GM19025 (cell line): Measurements from ENCODE around the gene NSUN6.

ENCODE experiments used
- ATAC-seq: cut with Tn5 transposase; IDR thresholded peaks from one replicate; pipeline ENCODE4 v1.9.1; 2021; ENCODE audit warnings: mild to moderate bottlenecking, low read depth, moderate library complexity; ENCODE audit not compliant: unreplicated experiment

NSUN6 gene

DNA sequence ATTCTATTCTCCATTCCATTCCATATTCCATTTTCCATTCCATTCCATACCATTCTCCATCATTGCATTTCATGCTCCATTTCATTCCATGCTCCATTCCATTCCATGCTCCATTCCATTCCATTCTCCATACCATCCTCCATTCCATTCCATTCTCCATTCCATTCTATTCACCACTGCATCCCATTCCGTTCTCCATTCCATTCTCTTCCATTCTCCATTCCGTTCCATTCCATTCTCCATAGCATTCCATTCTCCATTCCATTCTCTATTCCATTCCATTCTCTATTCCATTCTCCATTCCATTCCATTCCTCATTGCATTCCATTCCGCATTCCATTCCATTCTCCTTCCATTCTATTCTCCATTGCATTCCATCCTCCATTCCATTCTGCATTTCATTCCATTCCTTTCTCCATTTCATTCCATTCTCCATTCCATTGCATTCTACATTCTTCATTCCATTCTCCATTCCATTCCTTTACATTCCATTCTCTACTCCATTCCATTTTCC, 84.0 kb downstream of the NSUN6 start:
- ATAC-seq = no peak

DNA sequence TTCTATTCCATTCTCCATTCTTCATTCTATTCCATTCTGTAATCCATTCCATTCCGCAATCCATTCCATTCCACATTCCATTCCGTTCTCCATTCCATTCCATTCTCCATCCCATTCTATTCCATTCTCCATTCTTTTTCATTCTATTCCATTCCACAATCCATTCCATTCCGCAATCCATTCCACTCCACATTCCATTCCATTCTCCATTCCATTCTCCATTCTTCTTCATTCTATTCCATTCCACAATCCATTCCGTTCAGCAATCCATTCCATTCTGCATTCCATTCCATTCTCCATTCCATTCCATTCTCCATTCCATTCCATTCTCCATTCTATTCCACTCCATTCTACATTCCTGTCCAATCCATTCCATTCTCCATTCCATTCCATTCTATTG, 85.2 kb downstream of the NSUN6 start:
- no peak for ATAC-seq

DNA sequence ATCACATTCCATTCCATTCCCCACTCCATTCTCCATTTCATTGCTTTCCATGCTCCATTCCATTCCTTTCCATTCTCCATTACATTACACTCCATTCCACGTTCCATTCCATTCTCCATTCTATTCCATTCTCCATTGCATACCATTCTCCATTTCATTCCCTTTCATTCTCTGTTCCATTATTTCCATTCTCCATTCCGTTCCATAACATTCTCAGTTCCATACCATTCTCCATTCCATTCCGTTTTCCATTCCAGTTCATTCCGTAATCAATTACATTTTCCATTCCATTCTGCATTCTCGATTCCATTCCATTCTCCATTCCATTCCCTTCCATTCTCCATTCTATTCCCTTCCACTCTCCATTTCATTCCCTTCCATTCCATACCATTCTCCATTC, 86.4 kb downstream of the NSUN6 start:
- no peak for ATAC-seq

DNA sequence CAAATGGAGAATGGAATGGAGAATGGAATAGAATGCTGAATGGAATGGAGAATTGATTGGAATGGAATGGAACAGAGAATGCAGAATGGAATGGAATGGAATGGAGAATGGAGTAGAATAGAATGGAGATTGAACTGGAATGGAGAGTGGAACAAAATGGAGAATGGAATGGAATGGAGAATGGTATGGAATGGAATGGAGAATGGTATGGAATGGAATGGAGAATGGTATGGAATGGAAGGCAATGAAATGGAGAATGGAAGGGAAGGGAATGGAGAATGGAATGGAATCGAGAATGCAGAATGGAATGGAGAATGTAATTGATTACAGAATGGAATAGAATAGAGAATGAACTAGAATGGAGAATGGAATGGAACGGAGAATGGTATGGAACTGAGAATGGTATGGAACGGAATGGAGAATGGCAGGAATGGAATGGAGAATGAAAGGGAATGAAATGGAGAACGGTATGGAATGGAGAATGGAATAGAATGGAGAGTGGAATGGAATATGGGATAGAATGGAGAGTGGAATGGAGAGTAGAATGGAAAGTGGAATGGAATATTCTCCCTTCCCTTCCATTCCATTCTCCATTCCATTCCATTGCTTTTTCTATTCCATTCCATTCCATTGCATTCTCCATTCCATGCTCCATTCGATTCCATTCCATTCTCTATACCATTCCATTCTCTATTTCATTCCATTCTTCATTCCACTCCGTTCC, 88.2 kb downstream of the NSUN6 start:
- no peak for ATAC-seq

DNA sequence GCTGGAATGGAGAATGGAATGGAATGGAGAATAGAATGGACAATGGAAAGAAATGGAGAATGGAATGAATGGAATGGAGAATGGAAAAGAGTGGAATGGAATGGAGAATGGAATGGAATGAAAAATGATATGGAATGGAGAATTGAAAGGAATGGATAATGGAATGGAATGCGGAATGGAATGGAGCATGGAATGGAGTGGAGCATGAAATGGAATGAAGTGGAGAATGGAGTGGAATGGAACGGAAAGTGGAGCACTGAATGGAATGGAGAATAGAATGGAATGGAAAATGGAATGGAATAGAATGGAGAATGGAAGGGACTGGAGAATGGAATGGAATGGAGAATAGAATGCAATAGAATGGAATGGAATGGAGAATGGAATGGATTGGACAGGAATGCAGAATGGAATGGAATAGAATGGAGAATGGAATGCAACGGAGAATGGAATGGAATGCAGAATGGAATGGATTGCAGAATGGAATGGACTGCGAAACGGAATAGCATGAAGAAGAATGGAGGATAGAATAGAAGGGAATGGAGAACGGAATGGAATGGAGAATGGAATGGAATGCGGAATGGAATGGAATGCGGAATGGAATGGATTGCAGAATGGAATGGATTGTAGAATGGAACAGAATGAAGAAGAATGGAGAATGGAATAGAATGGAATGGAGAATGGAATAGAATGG, 89.4 kb downstream of the NSUN6 start:
- no peak for ATAC-seq

DNA sequence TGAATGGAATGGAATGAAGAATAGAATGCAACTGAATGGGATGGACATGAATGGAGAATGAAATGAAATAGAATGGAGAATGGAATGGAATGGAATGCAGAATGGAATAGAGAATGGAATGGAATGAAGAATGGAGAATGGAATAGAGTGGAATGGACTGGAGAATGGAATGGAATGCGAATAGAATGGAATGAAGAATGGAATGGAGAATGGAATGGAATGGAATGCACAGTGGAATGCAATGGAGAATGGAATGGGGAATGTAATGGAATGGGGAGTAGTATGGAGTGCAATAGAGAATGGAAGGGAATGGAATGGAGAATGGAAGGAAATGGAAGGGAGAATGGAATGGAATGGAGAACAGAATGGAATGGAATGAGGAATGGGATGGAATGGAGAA, 93.4 kb downstream of the NSUN6 start:
- no peak for ATAC-seq

DNA sequence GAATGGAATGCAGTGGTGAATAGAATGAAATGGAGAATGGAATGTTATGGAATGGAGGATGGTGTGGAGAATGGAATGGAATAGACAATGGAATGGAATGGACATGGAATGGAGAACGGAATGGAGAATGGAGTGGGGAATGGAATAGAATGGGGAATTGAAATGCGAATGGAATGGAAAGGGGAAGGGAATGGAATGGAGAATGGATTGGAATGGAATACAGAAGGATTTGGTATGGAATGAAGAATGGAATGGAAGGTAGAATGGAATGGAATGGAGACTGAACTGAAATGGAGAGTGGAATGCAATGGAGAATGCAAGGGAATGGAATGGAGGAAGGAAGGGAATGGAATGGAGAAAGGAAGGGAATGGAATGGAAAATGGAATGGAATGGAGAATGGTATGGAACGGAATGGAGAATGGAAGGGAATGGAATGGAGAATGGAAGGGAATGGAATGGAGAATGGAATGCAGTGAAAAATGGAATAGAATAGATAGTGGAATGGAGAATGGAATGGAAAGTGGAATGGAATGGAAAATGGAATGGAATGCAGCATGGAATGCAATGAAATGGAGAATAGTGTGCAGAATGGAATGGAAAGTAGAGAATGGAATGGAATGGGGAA, 94.8 kb downstream of the NSUN6 start:
- ATAC-seq = no peak

DNA sequence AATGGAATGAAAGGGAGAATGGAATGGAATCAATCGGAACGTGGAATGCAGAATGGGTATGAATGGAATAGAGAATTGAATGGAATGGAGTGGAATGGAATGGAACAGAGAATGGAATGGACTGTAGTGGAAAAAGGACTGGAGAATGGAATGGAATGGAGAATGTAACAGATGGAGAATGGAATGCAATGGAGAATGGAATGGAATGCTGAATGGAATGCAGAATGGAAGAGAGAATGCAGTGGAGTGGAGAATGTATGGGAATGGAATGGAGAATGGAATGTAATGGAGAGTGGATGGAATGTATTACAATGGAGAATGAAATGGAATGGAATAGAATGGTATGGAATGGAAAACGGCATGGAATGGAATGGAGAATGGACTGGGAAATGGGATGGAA, 96.9 kb downstream of the NSUN6 start:
- no peak for ATAC-seq

DNA sequence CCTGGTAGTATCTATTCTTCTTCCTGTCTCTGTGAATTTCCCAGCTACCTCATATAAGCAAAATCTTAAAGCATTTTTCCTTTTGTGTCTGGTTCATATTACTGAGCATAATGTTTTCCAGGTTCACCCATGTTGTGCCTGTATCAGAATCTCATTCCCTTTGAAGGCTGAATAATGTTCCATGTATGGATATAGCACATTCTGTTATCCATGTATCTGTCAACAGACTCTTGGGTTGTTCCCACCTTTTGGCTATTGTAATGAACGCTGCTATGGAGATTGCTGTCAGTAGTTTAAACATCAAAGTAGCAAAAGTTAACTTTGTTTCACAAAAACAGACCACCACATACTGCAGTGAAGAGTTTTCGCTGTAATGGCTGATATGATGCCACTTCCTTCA, 99.9 kb downstream of the NSUN6 start:
- ATAC-seq = no peak

DNA sequence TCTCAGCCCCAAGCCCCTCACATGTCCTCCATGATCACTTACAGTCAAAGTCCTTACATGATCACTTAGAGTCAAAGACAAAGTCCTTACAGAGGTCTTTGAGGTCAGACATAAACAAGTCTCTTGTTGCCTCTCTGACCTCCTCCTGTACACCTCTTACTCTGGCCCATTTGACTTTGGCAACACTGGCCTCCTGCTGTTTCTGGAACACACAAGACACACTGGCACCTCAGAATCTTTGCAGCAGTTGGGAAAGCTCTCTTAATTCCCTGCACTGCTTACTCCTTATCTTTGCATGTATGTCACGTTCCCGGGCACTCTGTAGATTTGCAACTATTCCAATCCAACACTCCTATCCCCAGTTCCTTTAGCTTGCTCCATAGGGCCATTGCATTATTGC, 102.3 kb downstream of the NSUN6 start:
- ATAC-seq = no peak

DNA sequence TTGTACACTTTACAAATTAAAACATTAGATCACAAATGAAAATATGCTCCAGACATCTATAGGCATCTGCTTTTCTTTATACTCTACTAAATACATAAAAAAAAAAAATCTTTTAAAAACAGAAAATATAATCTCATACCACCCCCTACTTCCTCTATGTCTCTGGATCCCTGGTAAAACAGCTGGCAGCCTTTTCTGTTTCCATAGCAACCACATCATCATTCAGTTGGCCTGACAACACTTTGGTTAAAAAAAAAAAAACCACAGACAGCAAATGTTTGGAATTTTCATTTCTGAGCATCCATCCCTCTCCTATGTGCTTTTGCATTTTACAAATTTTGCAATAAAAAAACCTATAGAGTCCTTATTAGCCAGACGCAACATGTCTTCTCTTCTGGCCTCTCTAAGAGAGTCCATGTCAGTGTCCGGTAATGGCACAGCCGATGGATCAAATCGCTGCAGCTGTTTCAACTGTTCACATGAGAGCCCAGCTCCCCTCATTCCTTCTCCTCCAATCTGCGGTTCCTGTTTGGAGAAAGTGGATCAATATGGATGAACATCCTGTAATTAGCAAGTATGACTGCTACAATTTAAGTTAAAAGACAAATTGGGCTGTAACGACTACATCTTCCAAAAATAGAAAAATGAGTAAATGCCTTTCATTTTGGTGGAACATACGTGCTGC, 105.6 kb downstream of the NSUN6 start:
- no peak for ATAC-seq

DNA sequence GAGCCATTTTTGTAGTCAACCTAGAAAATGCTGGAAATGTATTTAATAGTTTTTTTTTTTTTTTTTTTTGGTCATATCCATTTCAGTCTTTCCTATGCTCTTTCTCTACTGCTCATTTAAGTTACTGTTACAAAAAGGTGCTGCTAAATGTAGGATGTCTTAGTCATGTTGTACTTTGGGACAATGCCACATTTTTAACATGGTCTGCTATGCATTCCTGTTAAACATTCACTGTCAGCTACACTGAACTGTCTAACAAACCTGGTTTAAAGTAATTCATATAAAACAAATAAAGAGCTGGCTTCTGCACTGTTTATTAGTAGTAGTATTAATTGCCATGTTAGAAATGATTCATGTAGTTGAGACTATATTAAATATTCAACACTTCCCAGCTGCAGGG, 108.6 kb downstream of the NSUN6 start:
- ATAC-seq = no peak

DNA sequence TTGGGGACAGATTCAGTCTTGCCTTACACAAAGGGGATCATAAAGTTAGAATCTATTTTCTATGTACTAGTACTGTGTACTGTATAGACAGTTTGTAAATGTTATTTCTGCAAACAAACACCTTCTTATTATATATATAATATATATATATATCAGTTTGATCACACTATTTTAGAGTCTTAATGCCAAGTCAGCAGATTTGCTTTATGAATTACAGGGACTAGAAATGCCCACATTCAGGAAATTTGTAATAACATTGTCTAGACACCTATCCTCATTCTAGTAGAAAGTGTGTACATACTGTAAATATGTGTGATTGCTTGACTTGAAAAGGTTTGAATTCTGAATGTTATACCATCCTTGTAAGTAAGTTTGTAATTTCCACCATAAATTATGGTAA, 111.2 kb downstream of the NSUN6 start:
- no peak for ATAC-seq

DNA sequence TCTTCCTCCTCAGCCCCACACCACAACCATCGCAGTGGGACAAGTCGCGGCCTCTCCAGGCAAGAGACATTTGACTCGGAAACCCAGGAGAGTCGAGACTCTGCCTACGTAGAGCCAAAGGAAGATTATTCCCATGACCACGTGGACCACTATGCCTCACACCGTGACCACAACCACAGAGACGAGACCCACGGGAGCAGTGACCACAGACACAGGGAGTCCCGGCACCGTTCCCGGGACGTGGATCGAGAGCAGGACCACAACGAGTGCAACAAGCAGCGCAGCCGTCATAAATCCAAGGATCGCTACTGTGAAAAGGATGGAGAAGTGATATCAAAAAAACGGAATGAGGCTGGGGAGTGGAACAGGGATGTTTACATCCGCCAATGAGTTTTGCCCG, 112.1 kb downstream of the NSUN6 start:
- no peak for ATAC-seq

DNA sequence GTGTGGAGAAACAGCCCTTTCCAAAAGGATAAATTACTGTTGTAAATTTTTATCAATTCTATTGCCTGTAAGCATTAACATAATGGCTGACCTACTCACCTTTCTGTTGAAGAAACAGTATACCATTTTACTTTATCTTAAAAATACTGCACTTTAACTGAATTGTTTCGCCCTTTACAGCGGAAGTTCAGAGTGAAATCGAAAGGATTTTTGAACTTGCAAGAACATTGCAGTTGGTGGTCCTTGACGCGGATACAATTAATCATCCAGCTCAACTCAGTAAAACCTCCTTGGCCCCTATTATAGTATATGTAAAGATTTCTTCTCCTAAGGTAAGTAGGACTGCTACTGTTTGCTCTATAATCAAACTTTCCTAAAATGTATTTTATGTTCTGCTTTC, 117.5 kb downstream of the NSUN6 start:
- ATAC-seq = no peak

DNA sequence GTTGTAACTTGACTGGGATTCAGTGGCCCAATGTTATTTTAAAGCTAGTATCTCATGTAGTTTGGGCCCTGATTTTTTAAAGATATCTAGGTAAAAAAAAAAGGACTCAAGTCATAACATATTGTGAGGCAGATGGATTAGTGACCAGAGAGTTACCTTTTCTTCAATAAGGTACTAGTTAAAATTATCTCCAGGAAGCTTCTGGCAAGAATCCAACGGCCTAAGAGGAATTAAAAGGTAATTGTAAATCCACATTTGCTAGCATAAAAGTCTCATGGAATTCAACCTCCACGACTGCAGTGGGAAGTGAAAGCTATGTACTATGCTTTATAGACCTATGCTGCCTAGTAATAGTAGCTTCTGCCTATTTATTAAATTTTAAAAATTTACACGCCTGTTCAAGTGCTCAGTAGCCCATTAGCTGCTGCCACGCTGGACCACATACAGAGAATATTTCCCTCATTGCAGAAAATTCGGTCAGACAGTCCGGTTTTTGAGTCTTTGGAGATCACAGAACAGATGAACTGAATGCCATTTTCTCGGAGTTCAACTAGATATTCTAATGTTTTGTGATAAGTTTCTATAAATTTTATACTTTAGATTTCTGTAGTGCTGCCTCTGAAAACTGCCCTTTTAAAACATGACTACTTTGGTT, 118.4 kb downstream of the NSUN6 start:
- ATAC-seq = no peak

DNA sequence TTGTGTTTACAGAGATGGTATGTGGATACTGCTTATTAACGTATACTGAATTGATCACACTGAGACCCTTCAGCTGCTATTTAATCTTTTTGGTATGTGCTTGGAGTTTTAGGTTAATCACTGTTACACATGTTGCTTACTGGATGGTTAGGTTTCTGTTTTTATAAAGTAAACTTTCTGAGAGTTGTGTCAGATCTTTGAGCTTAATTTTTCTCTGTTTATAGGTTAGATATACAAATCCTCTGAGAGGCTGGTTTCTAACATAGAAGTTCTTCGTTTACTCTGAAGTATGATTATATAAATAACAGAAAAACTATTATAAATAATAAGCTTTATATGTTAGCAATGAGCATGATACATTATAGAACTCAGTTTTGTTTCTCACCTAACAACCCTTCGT, 123.1 kb downstream of the NSUN6 start:
- ATAC-seq = no peak

DNA sequence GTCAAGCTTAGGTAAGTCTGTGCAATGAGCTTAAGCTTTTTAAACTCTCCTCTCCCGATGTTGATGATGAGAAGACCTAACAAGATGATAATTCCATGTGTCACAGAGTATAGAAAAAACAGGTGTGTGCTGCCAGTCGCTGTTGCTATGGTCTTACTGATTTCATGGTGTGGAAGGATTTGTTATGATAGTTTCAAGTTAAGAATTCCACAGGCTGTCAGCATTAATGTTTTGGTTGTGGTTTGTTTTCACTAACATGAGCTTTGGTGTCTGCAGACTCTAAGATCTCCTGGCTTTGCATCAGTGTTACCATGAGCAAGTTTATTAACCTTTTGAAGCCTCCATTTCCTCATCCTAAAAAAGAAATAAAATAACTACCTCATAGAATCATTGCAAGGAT, 123.7 kb downstream of the NSUN6 start:
- no peak for ATAC-seq

DNA sequence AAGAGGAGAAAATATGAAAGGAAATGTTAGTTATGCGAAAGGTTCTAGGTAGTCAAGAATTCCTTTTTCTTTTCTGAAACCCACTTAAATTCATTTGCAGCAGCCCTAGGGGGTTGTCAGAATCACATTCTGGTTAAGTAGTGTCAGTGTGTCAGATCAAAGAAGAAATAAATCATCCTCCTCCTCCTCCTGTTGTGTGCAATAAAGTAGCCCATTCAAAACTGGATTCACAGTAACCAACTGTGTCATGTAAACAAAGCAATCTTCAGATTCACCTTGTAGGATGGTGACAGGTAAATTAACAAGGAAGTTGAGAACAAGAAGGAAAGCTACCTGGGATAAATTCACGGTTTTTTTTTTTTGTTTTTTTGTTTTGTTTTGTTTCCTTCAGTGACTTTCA, 127.5 kb downstream of the NSUN6 start:
- no peak for ATAC-seq

DNA sequence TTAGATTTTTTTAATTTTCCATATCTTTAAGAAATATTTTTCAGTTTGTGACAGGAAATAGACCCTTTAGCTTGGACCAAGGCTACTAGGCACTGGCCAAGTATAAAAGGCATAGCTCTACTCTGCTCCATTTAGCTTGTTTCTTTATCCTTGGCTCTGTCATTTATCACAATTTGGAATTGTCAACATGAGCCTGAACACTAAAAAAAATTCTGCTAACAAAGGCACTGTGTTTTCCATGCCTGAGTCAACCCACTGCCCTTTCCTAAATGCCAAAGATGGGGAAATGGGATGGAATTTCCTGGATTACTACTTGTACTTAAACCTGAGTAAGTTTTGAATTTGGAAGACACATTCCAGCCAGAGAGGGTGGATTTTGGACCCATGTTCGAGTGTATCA, 128.4 kb downstream of the NSUN6 start:
- no peak for ATAC-seq

DNA sequence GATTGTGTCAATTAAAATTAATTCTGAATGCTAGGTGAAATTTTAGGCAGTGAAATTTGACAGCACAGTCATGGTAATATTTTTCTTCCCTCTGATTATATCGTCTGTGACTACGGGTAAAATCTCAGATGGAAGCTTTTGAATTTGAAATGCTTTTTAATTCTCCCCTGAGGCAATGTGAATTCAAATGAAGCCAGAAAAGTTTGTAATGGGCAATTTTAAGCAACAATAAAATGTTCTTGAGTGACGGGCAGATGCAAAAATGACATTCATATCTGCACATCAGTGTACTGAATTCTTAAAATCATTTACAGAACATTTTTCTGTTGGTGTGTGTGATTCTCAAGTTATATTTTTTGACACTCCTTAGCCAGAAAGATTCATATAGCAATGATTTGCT, 134.5 kb downstream of the NSUN6 start:
- ATAC-seq = no peak
